Neural progenitor cell (in vitro differentiated cells): Measurements from ENCODE around the gene AFF3. TPM values are rescaled to one million over a fixed set of nuclear protein-coding genes. Genes with fewer than 3 reads are reported as not detected.

ENCODE experiments used
- DNase-seq: peaks from one replicate; pipeline ENCODE4 v3.0.0-alpha.2; 2016; ENCODE audit warnings: low spot score
- H2AFZ ChIP-seq: fragments of 200-600 bp; sonication (generic); replicated peaks from 2 replicates; pipeline ENCODE4 v1.6.1; 2016; ENCODE audit warnings: antibody characterized with exemption
- H3F3A ChIP-seq: fragments of 200-600 bp; sonication (generic); 2 replicates; pipeline ENCODE4 v1.6.1; 2016; ENCODE audit warnings: antibody characterized with exemption, low read depth
- H3K27ac ChIP-seq: fragments of 200-600 bp; sonication (generic); 2 replicates; pipeline ENCODE4 v1.5.1; 2016; ENCODE audit warnings: mild to moderate bottlenecking
- H3K27me3 ChIP-seq: fragments of 200-600 bp; sonication (generic); 2 replicates; pipeline ENCODE4 v1.6.1; 2016; ENCODE audit warnings: mild to moderate bottlenecking, moderate library complexity
- H3K36me3 ChIP-seq: fragments of 200-600 bp; sonication (generic); 2 replicates; pipeline ENCODE4 v1.5.1; 2016
- H3K4me1 ChIP-seq: fragments of 200-600 bp; sonication (generic); 2 replicates; pipeline ENCODE4 v1.6.1; 2016; ENCODE audit warnings: mixed run types
- H3K4me2 ChIP-seq: fragments of 200-600 bp; sonication (generic); 2 replicates; pipeline ENCODE4 v1.6.1; 2016
- H3K4me3 ChIP-seq: fragments of 200-600 bp; sonication (generic); 2 replicates; pipeline ENCODE4 v1.5.1; 2016
- H3K79me2 ChIP-seq: fragments of 200-600 bp; sonication (generic); 2 replicates; pipeline ENCODE4 v1.6.1; 2016; ENCODE audit warnings: low read depth
- H3K9ac ChIP-seq: fragments of 200-600 bp; sonication (generic); 2 replicates; pipeline ENCODE4 v1.6.1; 2016
- H3K9me3 ChIP-seq: fragments of 200-600 bp; sonication (generic); 2 replicates; pipeline ENCODE4 v1.5.1; 2016; ENCODE audit warnings: low read depth
- H4K20me1 ChIP-seq: fragments of 200-600 bp; sonication (generic); 2 replicates; pipeline ENCODE4 v1.6.1; 2016; ENCODE audit warnings: low read depth
- H3K27ac Mint-ChIP-seq: 3 replicates; pipeline ENCODE4 v1.8.0; 2021; ENCODE audit warnings: mixed read lengths
- H3K27me3 Mint-ChIP-seq: 2 replicates; pipeline ENCODE4 v1.8.0; 2022; ENCODE audit warnings: low read depth, mild to moderate bottlenecking, inconsistent platforms, moderate library complexity, mixed read lengths; ENCODE audit not compliant: insufficient read depth
- H3K36me3 Mint-ChIP-seq: 3 replicates; pipeline ENCODE4 v1.8.0; 2021; ENCODE audit warnings: mixed read lengths
- H3K4me1 Mint-ChIP-seq: 3 replicates; pipeline ENCODE4 v1.8.0; 2021; ENCODE audit warnings: mixed read lengths
- H3K4me3 Mint-ChIP-seq: 3 replicates; pipeline ENCODE4 v1.8.0; 2021; ENCODE audit warnings: mild to moderate bottlenecking, moderate library complexity, mixed read lengths
- H3K9me3 Mint-ChIP-seq: 3 replicates; pipeline ENCODE4 v1.8.0; 2020; ENCODE audit warnings: mixed read lengths
- EZH2 ChIP-seq: fragments of 200-600 bp; sonication (generic); IDR thresholded peaks from 2 replicates; pipeline ENCODE4 v1.6.1; 2017; ENCODE audit warnings: antibody characterized with exemption, mild to moderate bottlenecking, moderate library complexity
- EZH2phosphoT487 ChIP-seq: fragments of 200-600 bp; sonication (generic); IDR thresholded peaks from 2 replicates; pipeline ENCODE4 v1.6.1; 2017; ENCODE audit warnings: antibody characterized with exemption
- total RNA-seq: library from RNA; depleted of rRNA; stranded (reverse); fragments of >200 nt; gene quantifications from 2 replicates; pipeline ENCODE4 v1.2.3, GENCODE V29; 2015; ENCODE audit warnings: low replicate concordance
- TF ChIP-seq, protein P1 (sequence below): fragments of 200-600 bp; sonication (generic); IDR thresholded peaks from 2 replicates; pipeline ENCODE4 v1.5.1; 2017; ENCODE audit warnings: antibody characterized with exemption, mild to moderate bottlenecking

The AFF3 gene
- total RNA-seq, 1 donor from 2014 or later: 0.26 TPM

DNA sequence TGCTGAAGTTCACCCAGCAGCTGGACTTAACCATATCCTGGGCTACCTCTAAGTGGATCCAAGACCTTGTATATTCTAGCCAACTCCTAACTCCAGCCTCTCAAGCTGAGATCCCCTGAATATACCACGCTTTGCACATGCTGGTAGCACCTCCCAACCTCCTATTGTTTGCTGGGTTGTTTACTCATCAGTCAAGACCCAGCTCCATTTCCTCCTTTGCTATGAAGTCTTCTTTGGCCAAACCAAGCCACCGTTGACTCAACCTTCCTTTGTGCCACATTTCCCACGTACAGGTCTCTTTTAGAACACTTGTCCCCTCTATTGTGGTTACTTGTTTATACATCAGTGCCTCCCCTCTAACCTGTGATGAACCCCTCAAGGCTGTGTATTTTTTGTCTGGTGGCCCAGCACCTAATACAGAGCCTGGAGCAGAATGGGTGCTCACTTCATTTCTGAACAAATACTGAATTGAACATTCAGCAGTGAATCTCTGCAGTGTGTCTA is 384.7 kb downstream of the AFF3 start:
- Mint-ChIP-seq H3K27ac (no peak overlapping the region), H3K27me3 (peaks cover 2% of the 10 kb centered on the region), H3K4me3 (no peak overlapping the region), H3K36me3 (no peaks in the 10 kb centered on the region), H3K4me1 (no peaks in the 10 kb centered on the region), H3K9me3 (no peaks in the 10 kb centered on the region)
- H3K79me2 ChIP-seq: no peaks in the 10 kb centered on the region
- no peaks in the 10 kb centered on the region for H3F3A ChIP-seq
- no peaks in the 10 kb centered on the region for H3K36me3 ChIP-seq
- H3K4me1 ChIP-seq: no peaks in the 10 kb centered on the region
- no peak overlapping the region for H2AFZ ChIP-seq
- H3K9ac ChIP-seq: no peak overlapping the region
- no peaks in the 10 kb centered on the region for H3K27me3 ChIP-seq
- DNase-seq: no peak
- TF ChIP-seq, protein P1, sequence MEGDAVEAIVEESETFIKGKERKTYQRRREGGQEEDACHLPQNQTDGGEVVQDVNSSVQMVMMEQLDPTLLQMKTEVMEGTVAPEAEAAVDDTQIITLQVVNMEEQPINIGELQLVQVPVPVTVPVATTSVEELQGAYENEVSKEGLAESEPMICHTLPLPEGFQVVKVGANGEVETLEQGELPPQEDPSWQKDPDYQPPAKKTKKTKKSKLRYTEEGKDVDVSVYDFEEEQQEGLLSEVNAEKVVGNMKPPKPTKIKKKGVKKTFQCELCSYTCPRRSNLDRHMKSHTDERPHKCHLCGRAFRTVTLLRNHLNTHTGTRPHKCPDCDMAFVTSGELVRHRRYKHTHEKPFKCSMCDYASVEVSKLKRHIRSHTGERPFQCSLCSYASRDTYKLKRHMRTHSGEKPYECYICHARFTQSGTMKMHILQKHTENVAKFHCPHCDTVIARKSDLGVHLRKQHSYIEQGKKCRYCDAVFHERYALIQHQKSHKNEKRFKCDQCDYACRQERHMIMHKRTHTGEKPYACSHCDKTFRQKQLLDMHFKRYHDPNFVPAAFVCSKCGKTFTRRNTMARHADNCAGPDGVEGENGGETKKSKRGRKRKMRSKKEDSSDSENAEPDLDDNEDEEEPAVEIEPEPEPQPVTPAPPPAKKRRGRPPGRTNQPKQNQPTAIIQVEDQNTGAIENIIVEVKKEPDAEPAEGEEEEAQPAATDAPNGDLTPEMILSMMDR: no peak
- no peak for TF ChIP-seq EZH2
- TF ChIP-seq EZH2phosphoT487: no peak
- H3K9me3 ChIP-seq: no peaks in the 10 kb centered on the region
- H3K4me2 ChIP-seq: no peak overlapping the region
- H4K20me1 ChIP-seq: no peaks in the 10 kb centered on the region
- no peak overlapping the region for H3K27ac ChIP-seq
- no peak overlapping the region for H3K4me3 ChIP-seq

DNA sequence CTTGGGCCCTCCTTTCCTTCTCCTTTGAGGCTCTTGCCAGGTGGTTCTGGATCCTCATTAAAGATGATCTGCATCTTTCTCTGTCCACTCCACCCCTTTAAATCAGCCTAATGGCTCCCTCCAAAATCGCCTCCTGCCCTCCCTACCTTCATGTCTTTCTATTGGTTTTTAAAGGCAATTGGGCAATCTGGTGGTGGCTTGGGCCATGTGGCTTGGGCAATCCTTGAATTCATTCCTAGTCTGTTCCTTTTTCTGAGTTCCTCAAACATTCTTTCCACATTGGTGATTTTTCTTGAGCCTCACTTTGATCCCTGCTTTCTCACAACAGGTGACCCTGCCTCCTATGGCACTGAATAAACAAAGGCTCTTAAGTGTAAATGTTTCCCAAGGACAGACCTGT is 386.3 kb downstream of the AFF3 start:
- TF ChIP-seq, protein P1: no peak
- TF ChIP-seq EZH2: no peak
- TF ChIP-seq EZH2phosphoT487: no peak
- Mint-ChIP-seq H3K36me3 (no peaks in the 10 kb centered on the region), H3K4me1 (no peaks in the 10 kb centered on the region), H3K27me3 (no peaks in the 10 kb centered on the region), H3K4me3 (no peak overlapping the region), H3K27ac (no peak overlapping the region), H3K9me3 (no peaks in the 10 kb centered on the region)
- H3K27me3 ChIP-seq: no peaks in the 10 kb centered on the region
- no peaks in the 10 kb centered on the region for H3K36me3 ChIP-seq
- DNase-seq: no peak
- no peak overlapping the region for H3K4me3 ChIP-seq
- H3K9ac ChIP-seq: no peak overlapping the region
- H3F3A ChIP-seq: no peaks in the 10 kb centered on the region
- no peaks in the 10 kb centered on the region for H3K79me2 ChIP-seq
- H3K4me2 ChIP-seq: no peak overlapping the region
- no peaks in the 10 kb centered on the region for H3K9me3 ChIP-seq
- no peaks in the 10 kb centered on the region for H3K4me1 ChIP-seq
- H2AFZ ChIP-seq: no peak overlapping the region
- H4K20me1 ChIP-seq: no peaks in the 10 kb centered on the region
- no peak overlapping the region for H3K27ac ChIP-seq

- no peaks in the 10 kb centered on the region for H3K36me3 ChIP-seq
- no peaks in the 10 kb centered on the region for H3K79me2 ChIP-seq
- TF ChIP-seq EZH2phosphoT487: no peak
- TF ChIP-seq EZH2: no peak
- TF ChIP-seq, protein P1: no peak
- no peaks in the 10 kb centered on the region for H4K20me1 ChIP-seq
- no peak overlapping the region for H3K9ac ChIP-seq
- no peaks in the 10 kb centered on the region for H3K4me1 ChIP-seq
- Mint-ChIP-seq H3K9me3 (no peaks in the 10 kb centered on the region), H3K27ac (no peak overlapping the region), H3K4me1 (no peaks in the 10 kb centered on the region), H3K4me3 (no peak overlapping the region), H3K36me3 (no peaks in the 10 kb centered on the region), H3K27me3 (no peaks in the 10 kb centered on the region)
- no peak overlapping the region for H3K4me2 ChIP-seq
- no peaks in the 10 kb centered on the region for H3F3A ChIP-seq
- no peak overlapping the region for H3K27ac ChIP-seq
- no peak overlapping the region for H3K4me3 ChIP-seq
- DNase-seq: no peak
- H2AFZ ChIP-seq: no peak overlapping the region
- no peaks in the 10 kb centered on the region for H3K27me3 ChIP-seq
- no peaks in the 10 kb centered on the region for H3K9me3 ChIP-seq
These were observed 388.2 kb downstream of the AFF3 start for GRCh38 chr2:99754210-99754609.
